ENCODE measurements around the gene KRIT1. TPM values are rescaled to one million over a fixed set of nuclear protein-coding genes. Genes with fewer than 3 reads are reported as not detected.

KRIT1 gene
- total RNA-seq, 2 donors from 2014 or later = 58.4 to 150 TPM

GRCh38 chr7:92279396-92280031 is 33.8 kb upstream of the KRIT1 start:
- no peaks in the 10 kb centered on the region for H3K27me3 ChIP-seq
- ATAC-seq = no peak
- WGBS, 2 donors = 29 to 34% methylated on average over 2 of the region's 2 CpGs
- no peak overlapping the region for H3K4me3 ChIP-seq
- H3K27ac ChIP-seq = no peak overlapping the region
- no peak for TF ChIP-seq POLR2A (IDR thresholded peaks at IDR 0.05)
- no peak for TF ChIP-seq CTCF (IDR thresholded peaks at IDR 0.05)
- H3K36me3 ChIP-seq (replicated peaks in 1 of 2; ENCODE audit: insufficient read depth in 1 of 2, low read depth in 2 of 2) = no peaks in the 10 kb centered on the region
- no peak for DNase-seq
- intact Hi-C loops (cut with DNase I) = no loop called here
- no peaks in the 10 kb centered on the region for H3K4me1 ChIP-seq
- H3K9me3 ChIP-seq = no peaks in the 10 kb centered on the region

- H3K27ac ChIP-seq = no peak overlapping the region
- TF ChIP-seq POLR2A (IDR thresholded peaks at IDR 0.05) (no peak), CTCF (IDR thresholded peaks at IDR 0.05) (no peak)
- H3K4me3 ChIP-seq = no peak overlapping the region
- intact Hi-C loops (cut with DNase I) = no loop called here
- 62 to 74% methylated on average over 2 of the region's 2 CpGs for WGBS, 2 donors
- H3K27me3 ChIP-seq = no peaks in the 10 kb centered on the region
- ATAC-seq (no peak), DNase-seq (no peak)
- H3K9me3 ChIP-seq = no peaks in the 10 kb centered on the region
- H3K36me3 ChIP-seq (replicated peaks in 1 of 2; ENCODE audit: insufficient read depth in 1 of 2, low read depth in 2 of 2) = no peaks in the 10 kb centered on the region
- H3K4me1 ChIP-seq = no peaks in the 10 kb centered on the region
Measured at GRCh38 chr7:92276460-92276864, 30.7 kb upstream of the KRIT1 start.

GRCh38 chr7:92275327-92275726 is 29.6 kb upstream of the KRIT1 start:
- no peak overlapping the region for H3K27ac ChIP-seq
- H3K4me1 ChIP-seq = no peaks in the 10 kb centered on the region
- 84 to 87% methylated on average over 4 of the region's 4 CpGs for WGBS, 2 donors
- intact Hi-C loops (cut with DNase I) = no loop called here
- no peaks in the 10 kb centered on the region for H3K27me3 ChIP-seq
- ATAC-seq = no peak
- H3K36me3 ChIP-seq (replicated peaks in 1 of 2; ENCODE audit: insufficient read depth in 1 of 2, low read depth in 2 of 2) = no peaks in the 10 kb centered on the region
- no peak overlapping the region for H3K4me3 ChIP-seq
- H3K9me3 ChIP-seq = no peaks in the 10 kb centered on the region
- no peak for DNase-seq
- TF ChIP-seq POLR2A (IDR thresholded peaks at IDR 0.05) = no peak
- TF ChIP-seq CTCF (IDR thresholded peaks at IDR 0.05) = no peak

- Histone ChIP-seq H3K9me3 (no peaks in the 10 kb centered on the region), H3K27me3 (no peaks in the 10 kb centered on the region), H3K4me3 (no peak overlapping the region), H3K27ac (no peak overlapping the region), H3K36me3 (replicated peaks in 1 of 2; ENCODE audit: insufficient read depth in 1 of 2, low read depth in 2 of 2) (no peaks in the 10 kb centered on the region), H3K4me1 (no peaks in the 10 kb centered on the region)
- no peak for TF ChIP-seq POLR2A (IDR thresholded peaks at IDR 0.05)
- no peak for ATAC-seq
- DNase-seq = no peak
- intact Hi-C loops (cut with DNase I) = no loop called here
- 92 to 93% methylated on average over 1 of the region's 1 CpG for whole genome bisulfite sequencing, 2 donors
Measured at GRCh38 chr7:92268921-92269320, 23.2 kb upstream of the KRIT1 start.

- Histone ChIP-seq H3K27me3 (no peaks in the 10 kb centered on the region), H3K4me1 (no peaks in the 10 kb centered on the region), H3K9me3 (no peaks in the 10 kb centered on the region), H3K27ac (no peak overlapping the region), H3K36me3 (replicated peaks in 1 of 2; ENCODE audit: insufficient read depth in 1 of 2, low read depth in 2 of 2) (no peaks in the 10 kb centered on the region), H3K4me3 (no peak overlapping the region)
- DNase-seq (no peak), ATAC-seq (no peak)
- intact Hi-C loops (cut with DNase I) = no loop called here
- TF ChIP-seq POLR2A (IDR thresholded peaks at IDR 0.05) (no peak), CTCF (IDR thresholded peaks at IDR 0.05) (no peak)
- 84 to 93% methylated on average over 5 of the region's 5 CpGs for WGBS, 2 donors
Measured at GRCh38 chr7:92266415-92267241, 20.9 kb upstream of the KRIT1 start.
